ENCODE results near the gene POLR1H.

The POLR1H gene

DNA sequence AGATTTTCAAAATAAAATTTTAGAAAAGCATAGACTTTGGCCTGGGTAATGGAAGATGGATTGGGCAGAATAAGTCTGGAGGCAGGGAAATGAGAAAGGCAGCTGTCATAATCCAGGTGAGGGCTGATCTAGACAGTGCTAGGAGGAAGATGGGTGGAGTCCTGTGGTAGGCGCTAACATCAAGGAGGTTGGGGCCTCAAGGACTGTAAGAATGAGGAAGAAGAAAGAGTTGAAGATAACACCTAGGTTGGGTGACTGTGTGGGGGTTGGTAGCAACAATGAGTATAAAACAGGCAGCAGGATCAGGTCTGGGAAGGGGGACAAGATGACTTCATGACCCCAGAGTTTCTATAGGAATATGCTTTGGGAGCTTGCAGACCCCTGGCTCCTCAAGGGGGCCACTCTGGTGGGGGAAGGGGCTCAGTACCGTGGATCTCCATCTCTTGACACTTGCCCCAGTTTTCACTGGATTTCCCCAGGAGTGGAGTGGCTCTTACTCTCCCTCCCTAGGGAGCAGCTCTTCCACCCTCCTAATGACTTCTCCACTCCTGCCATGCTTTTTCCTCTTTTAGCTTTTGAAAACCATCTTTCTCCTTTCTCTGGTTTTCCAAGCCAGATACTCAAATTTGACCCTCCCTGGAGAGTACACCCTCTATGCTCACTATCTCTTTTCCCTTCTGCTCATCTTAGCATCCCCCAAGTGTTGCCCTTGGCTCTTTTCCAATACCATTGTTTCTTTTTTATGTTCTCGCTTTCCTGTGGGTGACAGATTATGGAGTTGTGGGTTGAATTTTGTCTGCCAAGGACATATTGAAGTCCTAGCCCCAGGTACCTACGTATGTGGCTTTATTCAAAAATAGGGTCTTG, 37.1 kb downstream of the POLR1H start:
- DNase-seq = no peak

DNA sequence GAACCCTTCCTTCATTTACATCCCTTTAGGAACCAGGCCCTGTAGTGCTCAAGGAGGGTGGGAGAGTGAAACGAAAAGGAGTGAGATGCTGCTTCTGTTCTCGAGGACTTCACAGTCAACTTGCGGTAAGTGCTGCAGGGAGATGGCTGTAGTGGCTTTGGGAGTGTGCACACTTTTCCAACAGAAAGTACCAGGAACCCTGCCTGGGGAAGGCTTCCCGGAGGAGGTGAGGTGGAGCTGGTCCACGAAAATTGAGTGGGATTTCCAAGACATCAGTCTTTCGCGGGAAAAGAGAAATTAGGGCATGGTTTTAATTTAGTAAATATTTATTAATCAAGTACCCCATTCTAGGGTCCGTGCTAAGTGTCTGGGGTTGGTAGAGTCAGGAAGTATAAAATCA, 39.1 kb downstream of the POLR1H start:
- no peak for DNase-seq

DNA sequence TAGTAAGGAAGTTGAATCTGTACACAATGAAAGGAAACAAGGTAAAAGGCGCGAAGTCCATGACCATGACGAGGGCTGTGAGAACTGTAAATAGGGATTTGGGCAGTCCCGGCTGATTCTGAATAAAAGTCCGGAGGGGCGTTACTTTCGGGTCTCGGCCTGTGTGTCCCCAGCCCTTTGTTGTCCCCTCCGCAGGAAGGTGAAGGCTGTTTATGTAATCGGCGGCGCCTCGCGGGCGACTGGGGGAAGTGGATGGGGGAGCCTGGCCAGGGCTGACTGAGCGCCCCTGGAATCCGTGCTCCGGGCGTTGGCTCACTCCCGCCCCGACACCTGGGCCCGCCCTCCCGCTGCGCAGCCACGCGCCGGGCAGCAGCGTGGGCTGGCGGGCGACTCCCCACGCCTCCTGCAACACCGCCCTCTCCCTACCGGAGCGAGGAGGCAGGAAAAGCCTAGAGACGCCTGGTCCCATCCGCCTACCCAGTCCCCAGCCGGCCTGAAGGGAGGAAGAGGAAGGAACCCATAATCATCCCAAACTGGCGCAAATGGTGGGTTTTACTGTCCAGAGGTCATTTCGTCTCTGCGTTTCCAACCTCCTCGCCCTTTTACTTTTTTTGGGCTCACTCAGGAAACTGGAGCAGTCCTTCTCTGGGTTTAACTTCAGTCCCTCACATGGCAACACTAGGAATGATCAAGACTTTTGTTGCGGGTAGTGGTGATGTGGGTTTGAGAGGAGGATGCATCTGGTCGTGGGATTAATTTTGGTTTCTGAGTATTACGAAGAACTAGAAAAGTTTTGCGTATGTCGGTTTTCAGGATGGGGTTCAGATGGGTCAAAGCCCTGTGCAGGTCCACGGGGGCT, 39.7 kb downstream of the POLR1H start:
- DNase-seq = no peak

GRCh38 chr6:30101444-30102413, 40.7 kb downstream of the POLR1H start:
- DNase-seq = peak; percentile 30

- no peak for DNase-seq
These were observed 41.4 kb downstream of the POLR1H start for GRCh38 chr6:30102414-30102969.

- DNase-seq = no peak
These were observed 42.2 kb downstream of the POLR1H start for GRCh38 chr6:30102970-30103871.

- no peak for DNase-seq
These were observed 42.8 kb downstream of the POLR1H start for GRCh38 chr6:30103872-30104179.

DNA sequence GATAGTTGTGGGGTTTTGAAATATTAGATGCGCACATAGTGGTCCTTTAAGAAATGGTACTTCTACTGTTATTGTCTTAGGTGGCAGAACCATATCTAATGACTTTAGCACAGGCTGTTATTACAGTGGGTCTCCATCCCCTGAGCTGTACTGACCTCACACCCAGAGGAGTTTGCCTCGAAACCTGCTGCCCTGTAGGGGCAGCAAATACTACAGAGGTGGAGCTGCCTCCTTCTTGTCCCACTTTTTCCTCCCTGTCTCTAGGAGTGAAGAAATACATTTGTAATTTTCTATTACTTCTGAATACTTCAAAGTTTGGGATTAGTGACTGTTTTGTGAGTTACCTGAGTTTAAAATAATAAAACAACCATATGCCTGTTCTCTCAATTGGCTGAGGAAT, 43.6 kb downstream of the POLR1H start:
- DNase-seq = no peak

DNA sequence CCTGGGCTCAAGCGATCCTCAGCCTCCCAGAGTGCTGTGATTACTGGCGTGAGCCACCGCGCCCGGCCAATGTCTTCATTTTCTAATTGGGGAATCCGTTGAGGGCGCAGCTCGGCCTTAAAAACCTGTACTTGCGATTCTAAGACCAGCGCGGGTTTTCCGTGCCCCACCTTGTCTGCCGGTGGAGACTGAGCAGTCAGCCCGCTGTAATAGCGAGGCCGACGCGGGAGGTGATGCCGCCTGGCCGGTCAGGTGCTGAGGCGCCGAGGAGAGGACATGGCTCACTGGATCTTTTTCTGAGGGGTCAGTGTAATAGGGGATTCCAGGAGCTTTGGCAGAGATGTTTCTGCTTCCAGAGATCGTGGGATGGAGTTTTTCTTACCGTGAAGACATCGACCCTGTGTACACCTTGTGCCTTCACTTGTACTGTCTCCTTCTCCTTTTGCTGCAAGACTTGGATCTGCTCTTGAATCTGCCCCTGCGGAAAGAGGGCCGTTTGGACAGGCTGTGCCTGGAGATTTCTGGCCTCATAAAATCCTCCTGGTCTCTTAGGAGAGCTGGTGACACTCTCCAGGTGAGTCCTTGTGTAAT, 50.3 kb downstream of the POLR1H start:
- DNase-seq = no peak

DNA sequence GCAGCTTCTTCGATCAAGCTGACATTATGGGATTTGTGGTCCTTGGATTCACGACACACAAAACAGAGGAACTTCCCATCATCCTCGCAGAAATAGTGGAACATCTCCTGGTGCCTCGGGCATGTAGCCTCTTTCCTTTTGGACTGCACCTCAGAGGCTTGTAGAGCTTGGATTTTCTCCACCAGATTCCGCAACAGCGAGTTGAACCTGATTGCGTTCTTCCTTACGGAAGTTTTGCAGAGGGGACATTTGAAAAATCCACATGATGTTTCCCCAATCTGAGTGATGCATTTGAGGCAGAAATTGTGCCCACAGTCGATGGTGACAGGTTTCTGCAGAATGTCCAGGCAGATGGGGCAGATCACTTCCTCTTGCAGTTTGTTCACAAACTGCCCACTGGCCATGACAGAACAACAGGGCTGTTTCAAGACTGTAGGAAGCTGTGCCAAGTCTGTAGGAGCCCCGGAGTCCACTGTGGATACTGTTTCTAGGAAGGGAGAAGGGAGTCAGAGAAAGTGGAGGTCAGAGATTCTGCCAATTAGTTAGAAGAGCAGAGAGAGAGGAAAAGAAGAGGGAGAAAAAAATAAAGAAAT, 51.4 kb downstream of the POLR1H start:
- no peak for DNase-seq

GRCh38 chr6:30113003-30113759, 52.1 kb downstream of the POLR1H start, which contains the start of gene TRIM31:
TSS of gene TRIM31 (minus strand) at chr6:30113090. CDS start at chr6:30112805, 285 bp downstream.
- DNase-seq = no peak

- DNase-seq = no peak
These were observed 52.8 kb downstream of the POLR1H start for GRCh38 chr6:30113841-30114240.
